SU-DHL-6 (cell line): ENCODE measurements around the gene LPAR1.

Experiments
- EZH2phosphoT487 ChIP-seq: fragments of 200-600 bp; sonication (generic), shearing (Covaris generic); conservative IDR thresholded peaks from 2 replicates; pipeline ENCODE4 v1.6.1; 2018; ENCODE audit warnings: mild to moderate bottlenecking, antibody characterized with exemption, low read length, moderate library complexity, mixed read lengths
- TF ChIP-seq, protein P1 (sequence below): fragments of 200-600 bp; sonication (generic); IDR thresholded peaks from one replicate; pipeline ENCODE4 v1.5.1; 2017; ENCODE audit warnings: antibody characterized with exemption, mild to moderate bottlenecking, low read length, moderate library complexity; ENCODE audit not compliant: insufficient read depth, poor library complexity, severe bottlenecking

DNA sequence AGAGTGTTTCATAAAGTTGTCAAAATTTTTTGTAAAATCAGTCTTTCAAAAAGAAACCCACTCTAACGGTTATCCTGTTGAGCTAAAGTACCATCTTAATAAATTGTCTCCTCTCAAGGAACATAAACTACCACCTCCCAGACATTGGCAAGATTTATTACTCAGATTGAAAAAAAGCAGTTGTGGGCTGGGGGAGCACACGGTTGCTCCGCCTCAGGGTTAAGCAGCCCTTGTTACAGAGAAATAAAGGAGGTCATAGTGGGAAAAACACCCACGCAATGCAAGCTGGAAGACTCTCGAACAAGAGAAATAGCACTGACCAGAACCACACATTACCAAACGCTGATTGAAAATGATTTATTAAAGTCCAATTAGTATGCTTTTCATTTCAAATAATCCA is 165.3 kb downstream of the LPAR1 start:
- TF ChIP-seq, protein P1, sequence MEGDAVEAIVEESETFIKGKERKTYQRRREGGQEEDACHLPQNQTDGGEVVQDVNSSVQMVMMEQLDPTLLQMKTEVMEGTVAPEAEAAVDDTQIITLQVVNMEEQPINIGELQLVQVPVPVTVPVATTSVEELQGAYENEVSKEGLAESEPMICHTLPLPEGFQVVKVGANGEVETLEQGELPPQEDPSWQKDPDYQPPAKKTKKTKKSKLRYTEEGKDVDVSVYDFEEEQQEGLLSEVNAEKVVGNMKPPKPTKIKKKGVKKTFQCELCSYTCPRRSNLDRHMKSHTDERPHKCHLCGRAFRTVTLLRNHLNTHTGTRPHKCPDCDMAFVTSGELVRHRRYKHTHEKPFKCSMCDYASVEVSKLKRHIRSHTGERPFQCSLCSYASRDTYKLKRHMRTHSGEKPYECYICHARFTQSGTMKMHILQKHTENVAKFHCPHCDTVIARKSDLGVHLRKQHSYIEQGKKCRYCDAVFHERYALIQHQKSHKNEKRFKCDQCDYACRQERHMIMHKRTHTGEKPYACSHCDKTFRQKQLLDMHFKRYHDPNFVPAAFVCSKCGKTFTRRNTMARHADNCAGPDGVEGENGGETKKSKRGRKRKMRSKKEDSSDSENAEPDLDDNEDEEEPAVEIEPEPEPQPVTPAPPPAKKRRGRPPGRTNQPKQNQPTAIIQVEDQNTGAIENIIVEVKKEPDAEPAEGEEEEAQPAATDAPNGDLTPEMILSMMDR = no peak
- no peak for TF ChIP-seq EZH2phosphoT487
